MCF 10A (cell line): Measurements from ENCODE around the gene DLG2. TPM values are rescaled to one million over a fixed set of nuclear protein-coding genes. Genes with fewer than 3 reads are reported as not detected.

Experiments
- BruUV-seq: library from RNA; stranded (reverse); fragments of 400-500 nt; replicated peaks from 2 replicates; lab custom pipeline; 2021; lab: Mats Ljungman, UMichigan
- CTCF ChIA-PET: fragments of 300-600 bp; sonication (Branson Sonifier 250); formaldehyde crosslinking; extraction: SDS; loops from one replicate; lab custom pipeline; 2021; ENCODE audit warnings: antibody characterized with exemption, inconsistent platforms; lab: Yijun Ruan, JAX
- POLR2A ChIA-PET: fragments of 300-600, 350-650 bp; sonication (Branson Sonifier 250); formaldehyde crosslinking; extraction: SDS; loops from one replicate; lab custom pipeline; 2020; ENCODE audit warnings: antibody characterized with exemption, inconsistent platforms; lab: Yijun Ruan, JAX
- DNase-seq: peaks from one replicate; pipeline ENCODE4 v3.0.0-alpha.2; 2018; ENCODE audit not compliant: unreplicated experiment
- H3K27ac Mint-ChIP-seq: one replicate; pipeline ENCODE4 v1.8.0; 2022; ENCODE audit warnings: mild to moderate bottlenecking, low read depth, mixed read lengths; ENCODE audit not compliant: unreplicated experiment
- H3K27me3 Mint-ChIP-seq: one replicate; pipeline ENCODE4 v1.8.0; 2022; ENCODE audit warnings: mixed read lengths; ENCODE audit not compliant: insufficient read depth, unreplicated experiment
- H3K36me3 Mint-ChIP-seq: one replicate; pipeline ENCODE4 v1.8.0; 2022; ENCODE audit warnings: mild to moderate bottlenecking, moderate library complexity, mixed read lengths; ENCODE audit not compliant: insufficient read depth, unreplicated experiment
- H3K4me1 Mint-ChIP-seq: one replicate; pipeline ENCODE4 v1.8.0; 2022; ENCODE audit warnings: mixed read lengths; ENCODE audit not compliant: insufficient read depth, unreplicated experiment
- H3K4me3 Mint-ChIP-seq: one replicate; pipeline ENCODE4 v1.8.0; 2022; ENCODE audit warnings: mild to moderate bottlenecking, moderate library complexity, mixed read lengths; ENCODE audit not compliant: unreplicated experiment
- H3K9me3 Mint-ChIP-seq: one replicate; pipeline ENCODE4 v1.8.0; 2022; ENCODE audit warnings: mixed read lengths; ENCODE audit not compliant: unreplicated experiment
- CTCF ChIP-seq: fragments of 200-600 bp; IDR thresholded peaks from one replicate; pipeline ENCODE4 v1.8.0; 2022; ENCODE audit warnings: antibody characterized with exemption, mild to moderate bottlenecking; ENCODE audit not compliant: unreplicated experiment
- intact Hi-C: fragments of 100-400 bp; cut with micrococcal nuclease; formaldehyde crosslinking; loops from 2 replicates; pipeline ENCODE4 v1.14.1; 2022
- total RNA-seq: library from RNA; stranded (reverse); gene quantifications from 2 replicates; pipeline ENCODE4 v1.2.3, GENCODE V29; 2022

The DLG2 gene
- total RNA-seq, 1 experiment from 2014 or later: 0.26 TPM

- H3K27ac Mint-ChIP-seq: no peak overlapping the region
- CTCF ChIA-PET: interaction anchor here (0.6 kb wide), 1 partner anchor 605 kb away, joined by 3 read pairs; no protein-coding TSS in a partner anchor
These were observed 2155.1 kb downstream of the DLG2 start for GRCh38 chr11:83471831-83472727.

GRCh38 chr11:83467837-83468236 is 2159.3 kb downstream of the DLG2 start:
- Mint-ChIP-seq H3K9me3 (no peaks in the 10 kb centered on the region), H3K27me3 (peaks cover 66% of the 10 kb centered on the region), H3K4me1 (no peaks in the 10 kb centered on the region), H3K36me3 (no peaks in the 10 kb centered on the region), H3K27ac (no peak overlapping the region), H3K4me3 (no peak overlapping the region)
- CTCF ChIA-PET: no interaction called here
- POLR2A ChIA-PET: no interaction called here
- DNase-seq: no peak
- intact Hi-C loops: no loop called here
- no TSS peak for BruUV-seq
- TF ChIP-seq CTCF: no peak

More at GRCh38 chr11:83471831-83472727, 2155.1 kb downstream of the DLG2 start:
- Mint-ChIP-seq H3K9me3 (no peaks in the 10 kb centered on the region), H3K4me3 (no peak overlapping the region), H3K4me1 (no peaks in the 10 kb centered on the region), H3K36me3 (no peaks in the 10 kb centered on the region), H3K27me3 (peaks cover 62% of the 10 kb centered on the region)
- no TSS peak for BruUV-seq
- TF ChIP-seq CTCF: no peak
- intact Hi-C loops: no loop called here
- DNase-seq: no peak
- POLR2A ChIA-PET: no interaction called here

- ChIA-PET CTCF (interaction anchor here (0.6 to 0.7 kb wide), 2 partner anchors 60 to 172 kb away, joined by 3 read pairs; no protein-coding TSS in a partner anchor), POLR2A (no interaction called here)
- intact Hi-C loops: no loop called here
- TF ChIP-seq CTCF: no peak
- BruUV-seq: no TSS peak
- no peak for DNase-seq
- Mint-ChIP-seq H3K27me3 (peaks cover 49% of the 10 kb centered on the region), H3K36me3 (no peaks in the 10 kb centered on the region), H3K4me3 (no peak overlapping the region), H3K9me3 (no peaks in the 10 kb centered on the region), H3K4me1 (no peaks in the 10 kb centered on the region), H3K27ac (no peak overlapping the region)
These were observed 2162.8 kb downstream of the DLG2 start for GRCh38 chr11:83464160-83464944.

GRCh38 chr11:83459798-83460197 is 2167.3 kb downstream of the DLG2 start:
- no TSS peak for BruUV-seq
- Mint-ChIP-seq H3K4me3 (no peak overlapping the region), H3K4me1 (no peaks in the 10 kb centered on the region), H3K9me3 (no peaks in the 10 kb centered on the region), H3K27me3 (peaks cover 42% of the 10 kb centered on the region), H3K27ac (no peak overlapping the region), H3K36me3 (no peaks in the 10 kb centered on the region)
- DNase-seq: no peak
- intact Hi-C loops: no loop called here
- no peak for TF ChIP-seq CTCF
- POLR2A ChIA-PET: interaction anchor here (0.6 kb wide), 1 partner anchor 18 kb away, joined by 3 read pairs; no protein-coding TSS in a partner anchor
- CTCF ChIA-PET: interaction anchor here (0.9 kb wide), 1 partner anchor 358 kb away, joined by 3 read pairs; no protein-coding TSS in a partner anchor
